ENCODE measurements around the gene NPR2. TPM values are rescaled to one million over a fixed set of nuclear protein-coding genes. Genes with fewer than 3 reads are reported as not detected.

NPR2 gene
- total RNA-seq, 1 experiment from 2014 or later: 2.1 TPM

DNA sequence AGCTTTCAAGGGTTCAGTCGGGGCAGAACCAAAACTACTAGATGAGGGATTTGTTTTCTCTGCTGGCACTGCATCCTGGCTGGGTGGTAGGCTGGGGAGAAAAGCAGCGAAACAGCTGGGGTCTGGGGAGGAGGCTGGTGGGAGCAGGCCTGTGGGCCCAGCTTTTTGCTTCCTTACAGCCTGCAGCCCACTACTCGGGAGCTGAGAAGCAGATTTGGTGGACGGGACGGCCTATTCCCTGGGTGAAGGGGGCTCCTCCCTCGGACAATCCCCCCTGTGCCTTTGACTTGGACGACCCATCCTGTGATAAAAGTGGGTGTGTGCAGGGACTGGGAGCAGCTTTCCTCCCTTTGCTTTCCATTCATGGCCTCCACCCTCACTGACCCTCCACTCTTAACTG, 9.1 kb downstream of the NPR2 start:
- no peak for DNase-seq (ENCODE audit: low read depth)

DNA sequence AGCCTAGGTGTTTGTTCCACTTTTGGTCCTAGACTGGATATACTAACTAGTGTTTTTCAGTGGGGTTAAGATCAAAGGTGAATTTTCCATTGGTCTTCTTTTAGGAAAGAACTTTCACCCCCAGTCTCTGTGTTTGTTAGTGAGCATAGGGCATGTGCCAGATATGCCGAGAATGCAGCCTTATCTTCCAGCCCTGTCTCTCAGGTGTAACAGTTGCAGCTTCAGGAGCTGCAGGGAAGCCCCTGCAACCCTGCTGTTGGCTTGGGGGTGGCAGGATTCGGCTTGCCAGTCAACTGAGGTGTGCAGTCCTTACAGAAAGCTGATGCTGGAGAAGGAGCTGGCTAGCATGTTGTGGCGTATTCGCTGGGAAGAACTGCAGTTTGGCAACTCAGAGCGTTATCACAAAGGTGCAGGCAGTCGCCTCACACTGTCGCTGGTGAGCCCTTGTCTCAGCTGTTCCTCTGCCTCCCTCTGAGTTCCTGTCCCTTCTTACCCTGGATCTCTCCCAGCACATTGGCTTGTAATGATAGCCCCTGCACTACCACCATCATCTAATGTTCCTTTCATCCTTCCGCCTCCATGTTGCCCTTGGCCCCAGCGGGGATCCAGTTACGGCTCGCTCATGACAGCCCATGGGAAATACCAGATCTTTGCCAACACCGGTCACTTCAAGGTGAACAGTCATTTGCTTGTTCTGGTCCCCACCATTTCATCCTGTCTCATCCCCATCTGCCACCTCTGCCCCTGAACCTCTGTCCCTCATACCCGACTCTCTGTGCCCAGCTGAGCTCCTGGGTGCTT, 10.1 kb downstream of the NPR2 start:
- no peak for DNase-seq (ENCODE audit: low read depth)

DNA sequence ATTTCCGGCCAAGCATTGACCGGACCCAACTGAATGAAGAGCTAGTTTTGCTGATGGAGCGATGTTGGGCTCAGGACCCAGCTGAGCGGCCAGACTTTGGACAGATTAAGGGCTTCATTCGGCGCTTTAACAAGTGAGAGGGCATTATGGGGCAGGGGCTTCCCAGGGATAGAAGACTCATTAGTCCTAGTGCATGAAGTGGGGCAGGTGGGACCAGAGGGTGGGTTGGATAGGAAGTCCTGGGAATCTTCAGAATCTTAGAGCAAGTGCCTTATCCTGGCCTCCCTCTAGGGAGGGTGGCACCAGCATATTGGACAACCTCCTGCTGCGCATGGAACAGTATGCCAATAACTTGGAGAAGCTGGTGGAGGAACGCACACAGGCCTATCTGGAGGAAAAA, 14.7 kb downstream of the NPR2 start:
- no peak for DNase-seq (ENCODE audit: low read depth)

DNA sequence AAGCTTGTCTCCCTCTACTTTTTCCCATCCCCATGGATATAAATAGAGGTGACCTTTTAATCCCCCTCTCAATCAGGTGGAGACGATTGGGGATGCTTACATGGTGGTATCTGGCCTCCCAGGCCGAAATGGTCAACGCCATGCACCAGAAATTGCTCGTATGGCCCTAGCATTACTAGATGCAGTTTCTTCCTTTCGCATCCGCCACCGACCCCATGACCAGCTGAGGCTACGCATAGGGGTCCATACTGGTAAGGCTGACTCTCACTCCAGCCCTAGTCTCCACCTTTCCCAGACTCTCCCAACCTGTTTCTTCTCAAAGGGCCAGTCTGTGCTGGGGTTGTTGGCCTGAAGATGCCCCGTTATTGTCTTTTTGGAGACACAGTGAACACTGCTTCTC, 17.0 kb downstream of the NPR2 start:
- DNase-seq (ENCODE audit: low read depth): no peak

DNA sequence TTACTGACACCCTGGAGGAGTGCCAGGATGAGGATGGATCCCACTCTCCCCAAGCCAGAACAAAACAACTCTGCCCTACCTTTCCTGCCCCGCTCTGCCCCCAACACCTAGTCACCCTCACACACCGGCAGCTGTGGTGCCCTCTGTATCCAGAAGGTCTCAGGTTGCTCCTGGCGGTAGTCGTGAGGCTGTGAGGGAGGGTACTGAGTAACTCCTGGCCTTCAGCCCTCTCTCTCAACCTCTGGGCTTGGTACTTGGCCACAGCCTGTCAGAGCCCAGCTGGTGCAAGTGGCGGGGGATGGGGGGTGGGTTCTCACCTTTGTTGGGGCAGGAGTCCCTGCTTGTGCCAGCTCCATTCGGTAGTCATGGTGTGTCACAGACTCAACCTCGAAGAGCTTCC, 18.7 kb downstream of the NPR2 start:
- DNase-seq (ENCODE audit: low read depth): no peak

DNA sequence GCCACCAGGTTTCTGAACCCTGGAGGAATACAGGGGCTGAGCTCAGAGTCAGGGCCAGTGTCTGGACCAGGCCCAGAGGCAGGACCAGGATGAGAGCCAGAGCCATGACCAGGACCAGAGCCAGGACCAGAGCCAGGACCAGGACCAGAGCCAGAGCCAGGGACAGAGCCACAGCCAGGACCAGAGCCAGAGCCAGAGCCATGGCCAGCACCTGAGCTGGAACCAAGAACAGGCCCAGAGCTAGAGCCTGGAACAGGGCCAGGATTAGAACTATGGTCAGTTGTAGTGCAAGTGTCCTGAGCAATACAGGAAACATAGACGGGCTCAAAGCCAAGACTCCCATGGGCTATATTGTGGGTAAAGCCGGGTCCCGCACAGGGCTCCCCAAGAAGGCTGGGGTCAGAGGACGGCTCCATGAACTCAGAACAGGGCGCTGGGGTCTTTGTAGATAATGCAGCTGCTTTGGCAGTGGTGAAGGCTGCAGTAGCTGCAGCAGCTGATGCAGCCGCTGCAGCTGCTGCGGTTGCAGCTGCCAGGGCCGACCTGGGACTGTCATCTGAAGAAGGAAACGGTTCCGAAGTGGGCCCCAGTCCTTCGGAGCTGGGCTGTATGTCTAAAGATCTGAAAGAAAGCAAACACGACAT, 20.1 kb downstream of the NPR2 start:
- no peak for DNase-seq (ENCODE audit: low read depth)

DNA sequence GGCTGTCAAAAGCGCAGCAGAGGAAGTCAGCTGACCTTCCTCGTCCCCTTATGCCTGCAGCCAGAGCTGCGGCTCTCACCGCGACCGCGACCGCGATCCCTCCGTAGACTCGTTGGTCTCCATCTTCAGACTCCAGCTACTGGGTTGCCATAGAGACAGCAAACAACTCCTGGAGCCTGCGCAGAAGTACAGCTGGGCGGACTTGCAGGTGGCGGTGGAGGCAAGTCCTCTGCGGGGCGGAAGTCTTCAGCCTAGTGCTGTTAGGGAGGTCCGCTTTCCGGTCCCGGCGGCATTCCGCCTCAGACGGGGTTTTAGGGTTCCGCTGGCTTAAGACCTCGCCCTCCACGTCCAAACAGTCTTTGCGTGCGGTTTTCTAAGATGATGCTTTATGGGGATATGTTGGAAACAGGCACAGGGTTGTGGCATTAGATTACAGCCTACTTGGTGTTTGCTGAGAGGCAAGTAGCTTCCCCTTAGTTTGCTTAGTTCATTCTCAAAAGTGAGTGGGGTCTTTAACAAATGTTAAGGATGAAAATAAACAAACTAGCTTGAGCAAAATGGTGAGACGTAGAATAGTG, 20.7 kb downstream of the NPR2 start, which contains the start of gene SPAG8:
Gene SPAG8, minus strand, starts transcription at position 238 of the 578 bp plus-strand sequence. Its CDS starts 115 bp downstream, at position 123.
- DNase-seq (ENCODE audit: low read depth): peak; percentile 97

DNA sequence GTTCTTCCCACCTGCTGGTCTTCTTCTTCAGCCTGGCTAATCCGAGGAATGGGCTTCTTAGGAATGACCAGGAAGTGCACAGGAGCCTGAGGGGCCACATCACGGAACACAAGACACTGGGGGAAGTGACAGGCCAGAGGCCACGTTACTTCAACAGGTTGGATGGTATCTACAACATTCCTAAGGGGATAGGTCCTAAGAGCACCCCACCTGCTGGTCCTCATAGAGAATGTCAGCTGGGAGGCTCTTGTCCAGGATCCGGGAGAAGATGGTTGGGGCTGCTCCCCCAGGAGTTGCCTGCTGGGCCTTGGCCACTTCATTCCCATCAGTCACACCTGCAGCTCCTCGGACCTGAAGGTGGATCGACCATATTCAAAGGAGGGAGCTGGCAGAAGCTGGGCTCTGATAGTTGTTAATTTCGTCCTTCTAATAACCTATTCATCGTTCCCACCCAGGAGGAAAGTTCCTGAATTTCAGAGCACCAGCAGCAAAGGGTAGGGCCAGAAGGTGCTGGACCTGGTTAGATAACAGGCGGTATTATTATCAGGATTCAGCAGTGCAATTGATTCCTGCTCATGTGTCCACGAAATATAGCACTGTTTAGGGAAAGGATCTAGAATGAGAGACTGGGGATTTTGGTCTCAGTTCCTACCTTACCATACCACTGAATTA, 22.2 kb downstream of the NPR2 start:
- peak; percentile 35 for DNase-seq (ENCODE audit: low read depth)

DNA sequence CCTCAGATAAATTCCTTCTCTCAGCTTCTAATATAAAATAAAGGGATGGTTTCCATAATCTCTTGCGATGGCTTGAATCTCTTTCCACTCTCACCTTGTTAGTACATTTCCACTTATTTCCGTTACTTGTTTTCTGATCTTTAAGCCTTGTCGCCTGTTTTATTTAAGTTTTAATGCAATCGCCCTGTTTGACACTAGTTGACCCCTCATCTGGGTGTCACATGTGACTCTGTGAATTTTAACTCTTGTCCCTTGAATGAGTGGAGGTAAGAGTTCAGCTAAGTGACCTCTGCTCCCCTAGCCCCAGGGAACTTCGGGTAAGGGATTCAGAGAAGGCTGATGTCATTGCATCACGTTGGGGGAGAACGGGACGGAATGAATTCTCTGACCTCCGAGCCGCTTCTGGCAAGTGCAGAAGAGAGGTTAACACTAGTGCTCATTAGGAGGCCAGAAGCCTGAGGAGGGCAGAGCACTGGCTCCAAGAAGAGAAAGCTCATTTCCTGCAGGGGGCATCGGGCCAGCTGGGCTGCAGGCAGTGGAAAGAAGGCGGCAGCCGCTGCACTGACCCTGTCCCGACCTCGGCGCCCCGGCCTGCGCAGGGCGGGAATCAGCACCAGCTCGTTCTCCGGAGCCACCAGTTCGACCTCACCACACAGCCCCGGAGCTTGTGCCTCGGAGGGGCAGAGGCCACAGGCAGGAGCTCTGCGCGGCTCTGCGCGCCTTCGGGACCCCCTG, 22.9 kb downstream of the NPR2 start:
- DNase-seq (ENCODE audit: low read depth): peak; percentile 79

DNA sequence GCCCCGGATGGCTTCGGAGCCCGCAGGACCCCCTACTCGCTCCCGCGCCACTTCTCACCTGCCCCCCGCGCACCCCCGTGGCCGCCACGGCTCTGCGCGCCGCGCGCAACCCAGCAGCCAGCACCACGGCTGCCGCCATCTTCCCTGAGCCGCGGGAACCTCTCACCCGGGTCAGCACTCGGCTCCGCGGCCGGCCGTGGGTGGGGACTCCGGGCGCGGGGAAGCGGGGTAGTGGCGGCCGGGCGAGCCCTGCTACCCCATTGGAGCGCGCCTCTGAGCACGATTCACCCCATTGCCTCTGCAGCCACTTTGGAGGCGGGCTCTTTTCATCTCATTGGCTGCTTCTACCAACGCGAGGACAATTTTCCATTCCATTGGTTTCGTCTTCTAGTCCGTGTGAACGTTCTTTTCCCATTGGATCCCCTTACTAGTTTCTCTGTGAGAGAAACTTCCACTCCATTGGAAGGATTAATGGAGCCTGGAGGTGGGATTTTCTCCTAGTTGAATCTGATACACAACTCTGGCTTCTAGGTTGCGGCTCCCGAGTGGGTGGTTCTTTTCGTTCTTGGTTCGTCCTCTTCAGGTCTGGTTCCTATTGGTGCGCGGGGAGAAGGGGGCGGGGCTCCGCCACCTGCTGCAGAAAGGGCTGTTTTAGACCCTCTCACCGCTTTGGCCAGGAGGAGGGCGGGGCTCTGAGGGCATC, 23.6 kb downstream of the NPR2 start, which contains the start of gene HINT2:
Gene HINT2, minus strand, starts transcription at position 202 of the 703 bp plus-strand sequence. Its CDS starts 63 bp downstream, at position 139.
- DNase-seq (ENCODE audit: low read depth): peak; percentile 99

DNA sequence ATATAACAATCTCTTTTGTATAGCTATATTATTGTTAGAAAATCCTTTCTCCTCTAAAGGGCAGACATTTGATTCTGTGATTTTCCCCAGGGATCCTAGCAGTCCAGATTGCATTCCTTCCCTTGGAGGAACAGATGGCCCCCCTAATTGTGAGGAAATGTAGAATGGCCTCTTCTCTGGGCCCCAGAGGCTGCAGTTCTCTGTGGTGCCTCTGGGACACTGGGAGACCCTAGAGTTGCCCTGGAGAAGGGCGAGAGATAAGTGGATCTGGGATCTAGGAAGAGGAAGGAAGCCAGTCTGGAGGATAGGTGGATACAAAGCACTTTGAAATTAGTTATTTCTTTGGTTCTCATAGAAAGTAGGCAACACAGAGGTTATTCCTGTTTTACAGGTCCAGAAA, 25.3 kb downstream of the NPR2 start:
- DNase-seq (ENCODE audit: low read depth): no peak

DNA sequence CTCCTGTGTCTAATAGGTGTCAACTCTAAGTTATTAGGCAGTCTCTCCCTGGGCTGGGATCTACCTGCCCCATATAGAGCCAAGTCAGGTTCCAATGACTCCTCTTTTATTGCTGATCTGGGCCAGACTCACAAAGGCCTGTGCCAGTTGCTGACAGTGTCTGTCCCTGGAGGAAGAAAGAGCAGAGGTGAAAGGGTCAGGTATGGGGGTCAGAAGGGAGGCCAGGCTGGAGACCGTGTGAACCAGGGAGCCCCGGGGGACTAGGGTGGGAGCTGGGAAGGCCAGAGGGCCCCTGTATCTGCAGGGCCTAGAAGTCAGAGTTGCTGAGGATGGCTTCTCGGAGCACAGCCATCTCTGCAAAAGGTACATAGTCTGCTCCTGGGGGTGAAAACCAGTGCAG, 26.9 kb downstream of the NPR2 start:
- DNase-seq (ENCODE audit: low read depth): no peak

DNA sequence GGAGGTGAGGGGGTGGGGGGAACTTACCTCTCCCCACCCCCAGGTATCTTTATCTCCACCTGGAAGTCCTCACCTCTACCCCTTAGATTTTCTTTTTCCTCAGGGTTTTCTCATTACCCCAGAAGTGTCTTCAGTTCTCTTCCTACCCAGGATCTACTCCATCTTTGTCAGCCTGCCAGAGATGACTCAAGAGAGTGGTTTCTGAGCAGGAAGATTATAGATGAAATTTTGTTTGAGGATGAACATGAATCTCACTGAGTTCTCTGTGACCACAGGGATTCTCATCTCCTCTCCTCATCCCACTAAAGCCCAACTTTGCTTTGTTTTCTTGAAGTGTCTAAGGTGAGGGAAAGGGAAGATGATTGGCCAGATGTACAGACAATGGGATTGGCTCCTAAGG, 28.7 kb downstream of the NPR2 start:
- DNase-seq (ENCODE audit: low read depth): peak; percentile 48

DNA sequence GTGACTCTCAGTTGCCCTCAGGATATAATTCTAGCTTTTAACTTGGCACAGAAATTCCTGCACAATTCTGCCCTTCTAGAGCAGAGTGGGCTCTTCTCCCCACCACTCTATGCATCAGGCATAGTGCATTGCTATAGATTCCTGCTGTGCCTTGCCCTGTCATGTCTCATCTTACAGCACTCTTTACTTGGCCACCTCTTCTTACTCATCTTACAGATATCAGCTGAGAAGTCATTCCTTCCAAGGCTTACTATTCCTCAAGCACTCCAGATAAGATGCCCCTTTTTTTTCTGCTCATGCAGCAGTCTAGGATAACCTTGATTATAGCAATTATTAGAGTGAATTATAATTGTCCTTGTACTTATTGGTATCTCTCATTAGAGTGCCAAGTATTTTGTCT, 31.5 kb downstream of the NPR2 start:
- no peak for DNase-seq (ENCODE audit: low read depth)

DNA sequence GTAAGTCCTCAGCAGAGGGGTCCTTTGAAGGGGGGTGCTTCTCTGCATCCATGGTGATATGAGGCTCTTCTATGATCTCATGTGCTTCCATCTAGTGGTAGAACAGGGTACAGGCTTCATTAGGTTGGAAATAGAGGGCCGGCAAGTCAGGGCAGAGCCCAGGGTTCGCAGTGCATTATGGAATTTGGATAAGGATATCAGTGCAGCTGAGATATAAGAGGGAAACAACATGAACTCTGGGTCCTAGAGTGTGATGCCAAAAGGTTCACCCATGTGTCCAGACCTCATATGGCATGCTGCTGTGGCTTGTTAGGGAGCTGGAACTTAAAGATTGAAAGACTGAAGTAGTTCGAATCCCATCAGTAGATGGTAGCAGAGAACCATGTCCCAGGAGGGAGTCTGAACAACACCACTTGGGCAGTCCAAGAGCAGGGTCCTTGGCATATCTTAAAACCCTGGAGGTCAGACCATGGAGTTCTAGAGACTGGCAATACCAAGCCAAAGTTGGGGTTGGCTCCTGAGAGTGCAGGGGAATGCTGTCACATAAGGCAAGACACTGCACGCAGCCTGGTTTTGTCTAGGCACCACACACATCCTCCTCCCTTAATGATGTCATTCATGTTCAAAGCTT, 34.8 kb downstream of the NPR2 start:
- peak; percentile 43 for DNase-seq (ENCODE audit: low read depth)

DNA sequence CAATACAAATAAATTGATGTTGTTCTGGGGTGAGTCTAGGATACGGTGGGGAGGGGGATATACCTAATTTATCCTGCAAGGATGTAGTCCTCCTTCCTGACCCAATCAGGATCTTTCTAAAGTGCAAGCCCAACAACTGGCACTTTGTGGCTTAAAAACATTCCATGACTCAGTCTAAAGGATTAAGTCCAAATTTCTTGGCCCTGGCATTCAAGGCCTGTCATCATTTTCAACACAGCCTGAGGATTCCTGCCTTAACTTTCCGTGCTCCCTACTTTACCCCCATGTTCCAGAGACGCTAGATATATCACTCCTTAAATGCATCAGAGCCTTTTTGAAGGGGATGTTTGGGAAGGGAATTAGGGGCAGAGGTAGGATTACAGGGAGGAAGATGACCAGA, 36.1 kb downstream of the NPR2 start:
- peak; percentile 36 for DNase-seq (ENCODE audit: low read depth)

DNA sequence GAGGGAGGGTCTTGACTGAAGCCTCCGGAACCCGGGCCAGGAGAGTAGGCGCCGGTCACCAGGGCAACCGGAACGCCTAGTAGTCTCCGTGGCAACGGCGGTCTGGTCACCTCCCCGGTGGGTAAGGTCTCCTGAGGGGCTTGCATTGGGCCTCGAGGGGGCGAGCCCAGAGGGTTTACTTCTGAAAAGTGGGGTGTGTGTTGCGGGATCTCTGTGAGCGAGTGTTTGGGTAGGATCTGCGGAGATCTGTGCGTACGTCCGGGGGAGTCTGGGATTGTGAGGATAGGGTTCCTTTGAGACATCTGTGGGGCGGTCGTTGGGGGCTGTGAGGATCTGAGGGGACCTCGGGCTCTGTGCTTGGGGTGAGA, 37.3 kb downstream of the NPR2 start, which contains the start of gene FAM221B:
Gene FAM221B, minus strand, starts transcription at position 17 of the 368 bp plus-strand sequence. CDS start 2,571 bp downstream, outside the sequence.
- DNase-seq (ENCODE audit: low read depth): no peak

DNA sequence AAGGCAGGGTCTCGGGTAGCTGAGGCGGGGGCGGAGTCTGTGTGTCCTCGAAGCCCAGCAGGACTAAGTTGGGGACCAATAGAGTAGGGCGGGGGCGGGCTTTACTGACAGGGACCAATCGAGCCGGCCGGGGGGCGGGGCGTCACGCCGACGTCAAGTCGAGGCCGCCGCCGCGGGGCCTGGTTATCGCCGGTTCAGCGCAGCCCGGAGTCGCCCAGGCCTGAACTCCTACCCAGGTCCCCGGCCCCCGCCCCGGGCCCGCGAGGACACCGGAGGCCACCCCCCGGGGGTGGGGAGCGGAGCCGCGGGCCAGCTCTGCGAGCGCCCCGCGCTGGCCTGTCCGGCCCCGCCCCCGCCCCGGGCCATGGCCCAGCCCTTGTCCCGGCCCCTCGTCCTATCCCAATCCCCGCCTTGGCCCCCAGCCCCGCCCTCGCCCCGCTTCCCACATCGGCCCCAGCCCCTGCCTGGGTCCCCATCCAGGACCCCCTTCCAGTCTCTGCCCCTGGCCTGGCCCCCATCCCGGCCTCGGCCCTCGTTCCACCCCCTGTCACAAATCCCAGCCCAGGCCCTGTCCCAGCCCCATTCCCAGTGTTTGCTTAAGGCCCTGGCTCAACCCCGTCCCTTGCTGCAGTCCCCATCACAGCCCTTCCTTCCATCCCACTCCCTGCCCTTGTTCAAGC, 37.8 kb downstream of the NPR2 start, which contains the start of gene TMEM8B:
Gene TMEM8B, plus strand, starts transcription at position 145 of the 680 bp plus-strand sequence. Its CDS starts 220 bp downstream, at position 365.
- peak; percentile 96 for DNase-seq (ENCODE audit: low read depth)

DNA sequence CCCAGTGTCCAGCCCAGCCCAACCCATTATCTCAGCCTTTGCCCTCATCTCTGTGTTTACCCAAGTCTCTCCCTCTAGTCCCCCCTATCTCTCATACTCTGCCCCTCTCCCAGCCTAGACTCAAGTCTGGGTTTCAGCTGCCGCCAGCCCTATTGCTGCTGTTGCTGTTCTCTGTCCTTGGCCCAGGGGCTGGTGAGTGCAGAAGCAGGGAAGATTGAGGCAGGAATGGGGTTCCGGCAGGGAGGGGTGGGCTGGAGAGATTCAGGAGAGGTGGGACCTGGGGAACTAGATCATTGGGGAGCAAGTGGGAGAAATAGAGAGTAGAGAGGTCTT, 38.3 kb downstream of the NPR2 start:
- no peak for DNase-seq (ENCODE audit: low read depth)

DNA sequence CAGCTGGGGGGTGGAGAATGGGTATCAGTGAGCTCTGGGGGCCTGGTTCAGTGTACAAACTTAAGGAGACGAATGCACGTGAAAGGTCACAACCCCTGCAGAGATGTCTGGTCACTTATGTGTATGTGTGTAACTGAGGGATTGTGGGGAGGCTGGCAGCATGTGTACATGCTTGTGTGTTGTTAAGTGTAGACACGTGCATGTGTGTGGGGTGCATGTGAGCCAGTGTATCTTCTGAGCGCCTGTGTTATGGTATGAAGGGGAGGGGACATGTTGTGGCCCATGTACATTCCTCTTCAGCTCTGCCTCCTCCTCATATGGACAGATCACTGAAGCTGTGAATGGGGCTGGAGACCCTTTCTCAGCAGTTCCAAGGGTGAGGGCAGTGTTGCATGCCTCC, 39.6 kb downstream of the NPR2 start:
- DNase-seq (ENCODE audit: low read depth): no peak
